Kidney (tissue), 14 donors: ENCODE data around the gene SHISA6. TPM values are rescaled to one million over a fixed set of nuclear protein-coding genes. Genes with fewer than 3 reads are reported as not detected.

ENCODE experiments used
- DNase-seq, 5 donors: peaks; one replicate each; pipeline ENCODE4 v3.0.0-alpha.2; 2013 to 2020
- FAIRE-seq: peaks from 2 replicates; lab custom pipeline; 2012; peaks lifted over from hg19 to GRCh38; lab: Jason Lieb, UNC
- H3K27ac ChIP-seq, 2 donors: one replicate each; pipeline ENCODE4 v1.7.0; 2013; ENCODE audit warnings: low read depth in 2 of 2, low read length in 2 of 2, inconsistent platforms in 1 of 2
- H3K27me3 ChIP-seq: one replicate; pipeline ENCODE4 v1.7.1; 2013; ENCODE audit warnings: low read length, inconsistent platforms; ENCODE audit not compliant: control insufficient read depth, insufficient read depth
- H3K36me3 ChIP-seq, 3 donors: one replicate each; pipeline versions ENCODE4 v1.7.0 to v1.7.1; 2013; ENCODE audit warnings: low read length in 3 of 3, control low read depth in 1 of 3, inconsistent platforms in 1 of 3; ENCODE audit not compliant: insufficient read depth in 3 of 3, control insufficient read depth in 2 of 3
- H3K4me1 ChIP-seq, 3 donors: one replicate each; pipeline versions ENCODE4 v1.7.0 to v1.7.1; 2013; ENCODE audit warnings: low read length in 3 of 3, inconsistent platforms in 1 of 3, low read depth in 1 of 3; ENCODE audit not compliant: control insufficient read depth in 2 of 3, insufficient read depth in 2 of 3
- H3K4me3 ChIP-seq, 3 donors: one replicate each; pipeline versions ENCODE4 v1.7.0 to v1.8.1; 2013; ENCODE audit warnings: low read length in 3 of 3, control low read depth in 1 of 3, inconsistent platforms in 1 of 3
- H3K9ac ChIP-seq, 3 donors: one replicate each; pipeline versions ENCODE4 v1.7.0 to v1.7.1; 2013; ENCODE audit warnings: low read length in 3 of 3, control low read depth in 1 of 3, inconsistent platforms in 1 of 3
- H3K9me3 ChIP-seq, 3 donors: one replicate each; pipeline versions ENCODE4 v1.7.0 to v1.7.1; 2013; ENCODE audit warnings: low read length in 3 of 3, control low read depth in 1 of 3, inconsistent platforms in 1 of 3; ENCODE audit not compliant: control insufficient read depth in 2 of 3, insufficient read depth in 1 of 3
- intact Hi-C: fragments of 100-400 bp; cut with DNase I; formaldehyde crosslinking; loops from one replicate; pipeline ENCODE4 v1.11.1; 2022
- polyA plus RNA-seq: library from polyadenylated mRNA; stranded (reverse); fragments of 350-450 nt; fragmentation: Illumina TruSeq; extraction: RNeasy Lipid Tissue Mini Kit (QIAGEN cat#74804); gene quantifications from one replicate; pipeline ENCODE4 v1.2.3, GENCODE V29; 2014; ENCODE audit warnings: low read depth, low replicate concordance; ENCODE audit not compliant: insufficient read depth
- total RNA-seq: library from RNA; stranded (reverse); fragmentation: NEBNext Ultra II Directional; extraction: Animal tissue kit (Norgen Biotek cat#: 25700); gene quantifications from one replicate; pipeline ENCODE4 v1.2.1, GENCODE V29; 2021
- TF ChIP-seq, protein P1 (sequence below): IDR thresholded peaks from 3 replicates; pipeline ENCODE4 v1.5.1; 2012; ENCODE audit warnings: mild to moderate bottlenecking, moderate library complexity, borderline replicate concordance; ENCODE audit not compliant: insufficient read depth; ENCODE audit errors: extremely low read depth
- donor health status: control.
- donor health status: control.
- donor health status: control.
- donor health status: control.
- donor health status: control.
- donor health status: DM: yes; HTN: yes; CAD: no.
- donor health status: Normal renal cell carcinoma (clear cell type).

Gene SHISA6
- total and polyA plus RNA-seq, 2 donors from 2014 or later, result 0.84 to 1.0 TPM

DNA sequence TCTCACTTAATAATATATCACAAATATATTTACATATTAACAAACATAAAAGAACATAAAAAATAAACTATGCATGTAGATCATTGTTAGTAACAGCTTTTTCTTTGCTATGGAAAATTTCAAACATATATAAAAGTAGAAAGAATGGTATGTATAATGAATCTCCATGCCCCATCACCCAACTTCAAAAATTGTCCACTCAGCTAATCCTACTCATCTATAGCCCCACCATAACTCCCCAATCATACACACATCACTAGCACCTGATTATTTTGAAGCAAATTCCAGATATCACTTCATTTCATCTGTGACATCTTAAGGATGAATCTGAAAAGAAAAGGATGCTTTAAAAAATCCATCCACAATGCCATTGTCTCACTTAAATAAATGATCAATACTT, 46.8 kb downstream of the SHISA6 start:
- DNase-seq (no peak), FAIRE-seq (no peak)
- Histone ChIP-seq H3K9me3 (no peaks in the 10 kb centered on the region), H3K4me1 (no peaks in the 10 kb centered on the region), H3K27me3 (no peaks in the 10 kb centered on the region), H3K36me3 (no peaks in the 10 kb centered on the region), H3K9ac (no peak overlapping the region), H3K27ac (no peak overlapping the region), H3K4me3 (no peak overlapping the region)
- intact Hi-C loops, result no loop called here
- TF ChIP-seq, protein P1, sequence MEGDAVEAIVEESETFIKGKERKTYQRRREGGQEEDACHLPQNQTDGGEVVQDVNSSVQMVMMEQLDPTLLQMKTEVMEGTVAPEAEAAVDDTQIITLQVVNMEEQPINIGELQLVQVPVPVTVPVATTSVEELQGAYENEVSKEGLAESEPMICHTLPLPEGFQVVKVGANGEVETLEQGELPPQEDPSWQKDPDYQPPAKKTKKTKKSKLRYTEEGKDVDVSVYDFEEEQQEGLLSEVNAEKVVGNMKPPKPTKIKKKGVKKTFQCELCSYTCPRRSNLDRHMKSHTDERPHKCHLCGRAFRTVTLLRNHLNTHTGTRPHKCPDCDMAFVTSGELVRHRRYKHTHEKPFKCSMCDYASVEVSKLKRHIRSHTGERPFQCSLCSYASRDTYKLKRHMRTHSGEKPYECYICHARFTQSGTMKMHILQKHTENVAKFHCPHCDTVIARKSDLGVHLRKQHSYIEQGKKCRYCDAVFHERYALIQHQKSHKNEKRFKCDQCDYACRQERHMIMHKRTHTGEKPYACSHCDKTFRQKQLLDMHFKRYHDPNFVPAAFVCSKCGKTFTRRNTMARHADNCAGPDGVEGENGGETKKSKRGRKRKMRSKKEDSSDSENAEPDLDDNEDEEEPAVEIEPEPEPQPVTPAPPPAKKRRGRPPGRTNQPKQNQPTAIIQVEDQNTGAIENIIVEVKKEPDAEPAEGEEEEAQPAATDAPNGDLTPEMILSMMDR, result no peak

DNA sequence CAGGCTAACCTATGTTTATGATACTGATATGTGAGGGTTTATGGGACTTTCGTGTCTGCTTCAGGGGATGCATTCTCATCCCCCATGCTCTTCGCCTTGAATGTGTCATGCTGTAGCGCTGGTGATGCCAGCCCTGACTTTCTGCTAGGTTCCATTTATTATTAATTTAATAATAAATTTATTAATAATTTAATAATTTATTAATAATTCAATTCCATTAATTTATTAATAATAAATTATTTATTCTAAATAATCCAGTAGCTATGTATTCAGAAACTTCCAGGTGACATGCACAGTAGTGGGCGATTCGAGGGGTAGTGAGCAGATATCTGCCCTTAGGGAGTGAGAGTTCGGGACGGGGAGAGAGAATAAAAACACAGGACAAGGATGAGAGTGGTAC, 49.8 kb downstream of the SHISA6 start:
- Histone ChIP-seq H3K4me1 (no peaks in the 10 kb centered on the region), H3K36me3 (no peaks in the 10 kb centered on the region), H3K27me3 (no peaks in the 10 kb centered on the region), H3K4me3 (no peak overlapping the region), H3K9me3 (no peaks in the 10 kb centered on the region), H3K27ac (no peak overlapping the region), H3K9ac (no peak overlapping the region)
- FAIRE-seq (no peak), DNase-seq (no peak)
- TF ChIP-seq, protein P1, result no peak
- intact Hi-C loops, result no loop called here

DNA sequence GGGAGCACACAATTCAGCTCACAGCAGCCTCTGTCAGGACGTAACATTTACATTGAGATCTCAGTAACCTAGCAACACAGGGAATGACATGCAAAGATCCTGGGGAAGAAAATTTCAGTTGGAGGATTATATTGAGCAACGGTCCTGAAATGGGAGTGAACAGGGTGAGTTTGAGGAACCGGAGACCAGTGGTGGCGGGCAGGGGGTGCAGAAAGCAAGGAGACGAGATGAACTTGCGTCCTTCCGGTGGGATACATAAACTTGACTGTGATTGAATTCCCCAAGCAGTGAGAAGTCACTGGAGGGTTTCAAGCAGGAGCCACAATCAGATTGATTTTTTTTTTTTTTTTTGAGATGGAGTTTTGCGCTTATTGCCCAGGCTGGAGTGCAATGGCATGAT, 51.5 kb downstream of the SHISA6 start:
- no peaks in the 10 kb centered on the region for H3K36me3 ChIP-seq
- H3K9me3 ChIP-seq, result no peaks in the 10 kb centered on the region
- H3K9ac ChIP-seq, result no peak overlapping the region
- H3K4me3 ChIP-seq, result no peak overlapping the region
- intact Hi-C loops, result no loop called here
- DNase-seq (no peak), FAIRE-seq (no peak)
- TF ChIP-seq, protein P1, result no peak
- no peak overlapping the region for H3K27ac ChIP-seq
- no peaks in the 10 kb centered on the region for H3K4me1 ChIP-seq
- H3K27me3 ChIP-seq, result no peaks in the 10 kb centered on the region

DNA sequence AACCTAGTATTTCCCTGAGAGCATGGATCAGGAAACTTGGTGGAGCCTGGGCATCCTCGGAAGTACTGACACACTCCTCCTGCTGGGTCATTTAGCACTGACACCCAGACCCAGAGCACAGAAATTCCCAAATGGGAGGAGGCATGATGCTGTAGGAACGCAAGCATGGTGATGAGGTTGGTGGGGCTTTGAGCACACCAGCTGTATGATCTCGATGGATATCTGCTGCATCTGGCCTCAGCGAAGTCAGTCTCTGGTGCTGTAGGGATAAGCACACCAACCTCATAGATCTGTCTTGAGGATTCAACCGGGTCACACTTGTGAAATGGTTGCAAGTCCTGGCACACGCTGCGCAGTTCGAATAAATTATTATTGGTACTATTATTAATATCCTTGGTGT, 52.5 kb downstream of the SHISA6 start:
- Histone ChIP-seq H3K27me3 (no peaks in the 10 kb centered on the region), H3K27ac (no peak overlapping the region), H3K9ac (no peak overlapping the region), H3K36me3 (no peaks in the 10 kb centered on the region), H3K4me1 (no peaks in the 10 kb centered on the region), H3K9me3 (no peaks in the 10 kb centered on the region), H3K4me3 (no peak overlapping the region)
- no peak for FAIRE-seq
- TF ChIP-seq, protein P1, result no peak
- DNase-seq, result no peak
- intact Hi-C loops, result no loop called here
